ENCODE measurements around the gene MAG.

Gene MAG

DNA sequence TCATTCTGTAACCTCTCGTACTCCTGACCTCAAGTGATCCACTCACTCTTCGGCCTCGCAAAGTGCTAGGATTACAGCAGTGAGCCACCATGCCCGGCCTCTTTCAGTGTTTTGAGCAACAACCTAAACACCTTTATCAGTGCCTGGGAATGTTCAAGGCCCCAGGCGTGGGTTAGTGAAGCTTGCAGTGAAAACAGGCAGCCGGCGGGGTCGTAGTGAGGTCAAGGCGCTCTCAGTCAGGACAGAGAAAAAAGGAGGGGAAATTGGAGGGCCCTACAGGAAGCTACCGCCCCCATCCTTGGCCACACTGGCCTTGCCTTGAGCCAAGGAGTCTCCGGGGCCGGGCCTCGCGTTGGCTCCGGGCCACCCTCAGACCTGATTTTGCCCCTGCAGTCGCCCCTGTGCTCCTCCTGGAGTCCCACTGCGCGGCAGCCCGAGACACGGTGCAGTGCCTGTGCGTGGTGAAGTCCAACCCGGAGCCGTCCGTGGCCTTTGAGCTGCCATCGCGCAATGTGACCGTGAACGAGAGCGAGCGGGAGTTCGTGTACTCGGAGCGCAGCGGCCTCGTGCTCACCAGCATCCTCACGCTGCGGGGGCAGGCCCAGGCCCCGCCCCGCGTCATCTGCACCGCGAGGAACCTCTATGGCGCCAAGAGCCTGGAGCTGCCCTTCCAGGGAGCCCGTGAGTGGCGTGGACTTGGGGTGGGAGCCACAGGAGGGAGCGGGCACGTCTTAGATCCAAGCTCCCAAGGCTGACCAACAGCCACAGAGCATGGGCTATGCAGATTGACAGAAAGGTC lies 17.7 kb downstream of the MAG start:
- H3K9me3 Mint-ChIP-seq = no peaks in the 10 kb centered on the region
- H3K4me1 Mint-ChIP-seq (ENCODE audit: low read depth) = no peaks in the 10 kb centered on the region
- no peak overlapping the region for H3K4me3 Mint-ChIP-seq

DNA sequence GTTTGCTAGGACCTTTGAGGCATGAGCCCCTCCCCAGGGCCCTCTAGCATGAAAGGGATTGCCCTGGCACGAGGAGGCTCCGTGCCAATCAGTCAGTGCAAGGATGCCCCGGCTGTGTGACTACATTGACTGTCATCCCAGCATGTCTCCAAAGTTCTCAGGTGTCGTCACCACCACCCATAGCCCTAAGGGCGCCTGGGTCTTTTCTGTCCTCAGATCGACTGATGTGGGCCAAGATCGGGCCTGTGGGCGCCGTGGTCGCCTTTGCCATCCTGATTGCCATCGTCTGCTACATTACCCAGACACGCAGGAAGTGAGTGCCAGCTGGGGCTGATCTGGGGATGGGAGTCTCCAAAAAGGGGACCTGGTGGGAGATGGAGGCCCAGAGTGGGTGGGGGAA lies 18.4 kb downstream of the MAG start:
- no peak overlapping the region for H3K27ac Mint-ChIP-seq
- H3K4me3 Mint-ChIP-seq = no peak overlapping the region
- no peaks in the 10 kb centered on the region for H3K4me1 Mint-ChIP-seq (ENCODE audit: low read depth)
- H3K36me3 Mint-ChIP-seq (ENCODE audit: low read depth) = no peaks in the 10 kb centered on the region
- no peaks in the 10 kb centered on the region for H3K9me3 Mint-ChIP-seq
- H3K27me3 Mint-ChIP-seq (ENCODE audit: low read depth) = no peaks in the 10 kb centered on the region

More for the DNA sequence above, 17.7 kb downstream of the MAG start:
- Mint-ChIP-seq H3K27me3 (ENCODE audit: low read depth) (no peaks in the 10 kb centered on the region), H3K27ac (no peak overlapping the region), H3K36me3 (ENCODE audit: low read depth) (no peaks in the 10 kb centered on the region)

DNA sequence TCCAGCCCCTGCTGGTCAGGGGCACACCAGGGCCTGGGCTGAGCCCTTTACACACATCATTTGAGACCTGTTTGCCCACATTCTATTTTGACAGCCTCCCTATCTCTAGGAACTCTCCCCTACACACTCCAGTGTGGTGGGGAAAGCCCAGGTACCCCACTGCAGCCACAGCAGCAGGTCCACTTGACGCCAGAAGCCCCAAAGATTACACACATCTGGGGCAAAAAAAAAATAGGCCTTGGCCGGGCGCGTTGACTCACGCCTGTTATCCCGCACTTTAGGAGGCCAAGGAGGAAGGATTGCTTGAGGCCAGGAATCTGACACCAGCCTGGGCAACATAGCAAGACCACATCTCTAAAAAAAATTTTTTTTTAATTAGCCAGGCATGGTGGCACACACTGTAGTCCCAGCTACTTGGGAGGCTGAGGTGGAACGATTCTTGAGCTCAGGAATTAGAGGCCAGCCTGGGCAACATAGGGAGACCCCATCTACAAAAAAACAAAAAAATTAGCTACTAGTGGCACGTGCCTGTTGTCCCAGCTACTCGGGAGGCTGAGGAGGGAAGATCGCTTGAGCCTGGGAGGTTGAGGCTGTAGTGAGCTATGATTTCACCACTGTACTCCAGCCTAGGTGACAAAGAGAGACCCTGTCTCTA lies 19.0 kb downstream of the MAG start:
- no peaks in the 10 kb centered on the region for H3K36me3 Mint-ChIP-seq (ENCODE audit: low read depth)
- H3K27ac Mint-ChIP-seq = no peak overlapping the region
- H3K4me3 Mint-ChIP-seq = no peak overlapping the region

DNA sequence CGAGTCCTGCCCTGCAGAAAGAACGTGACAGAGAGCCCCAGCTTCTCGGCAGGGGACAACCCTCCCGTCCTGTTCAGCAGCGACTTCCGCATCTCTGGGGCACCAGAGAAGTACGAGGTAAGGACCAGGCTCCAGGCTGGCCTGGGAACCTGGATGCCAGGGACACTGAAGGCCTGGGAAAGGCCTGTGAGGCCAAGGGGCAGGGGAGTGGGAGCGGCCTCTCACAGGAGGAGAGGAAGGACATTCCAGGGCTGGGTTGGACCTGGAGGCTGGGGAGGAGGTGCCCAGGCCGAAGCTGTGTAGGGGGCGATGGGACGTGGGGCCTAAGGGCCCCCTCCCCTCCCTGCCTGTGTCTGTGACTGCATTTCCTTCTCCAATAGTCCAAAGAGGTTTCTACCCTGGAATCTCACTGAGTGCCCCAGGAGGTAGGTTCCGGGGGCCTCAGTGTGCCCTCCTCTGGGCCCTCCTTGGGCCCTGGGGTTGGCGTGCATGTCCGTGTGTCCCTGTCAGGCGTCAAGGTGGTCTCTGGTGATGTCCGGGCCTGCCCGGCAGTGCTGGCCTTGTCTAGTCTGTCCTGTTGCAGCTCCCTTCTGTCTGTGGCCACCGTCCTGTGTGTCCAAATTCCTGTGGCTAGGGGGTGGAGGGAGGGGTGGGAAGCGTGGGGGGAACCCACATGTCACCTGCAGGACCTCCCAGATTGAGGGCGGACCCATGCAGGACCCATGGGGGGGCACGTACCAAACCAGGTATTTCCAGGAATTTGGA lies 20.1 kb downstream of the MAG start:
- no peaks in the 10 kb centered on the region for H3K9me3 Mint-ChIP-seq
- no peak overlapping the region for H3K4me3 Mint-ChIP-seq
- H3K27me3 Mint-ChIP-seq (ENCODE audit: low read depth) = no peaks in the 10 kb centered on the region
- no peaks in the 10 kb centered on the region for H3K4me1 Mint-ChIP-seq (ENCODE audit: low read depth)
- H3K36me3 Mint-ChIP-seq (ENCODE audit: low read depth) = no peaks in the 10 kb centered on the region
- no peak overlapping the region for H3K27ac Mint-ChIP-seq

More for the DNA sequence above, 19.0 kb downstream of the MAG start:
- no peaks in the 10 kb centered on the region for H3K27me3 Mint-ChIP-seq (ENCODE audit: low read depth)
- no peaks in the 10 kb centered on the region for H3K9me3 Mint-ChIP-seq
- no peaks in the 10 kb centered on the region for H3K4me1 Mint-ChIP-seq (ENCODE audit: low read depth)

DNA sequence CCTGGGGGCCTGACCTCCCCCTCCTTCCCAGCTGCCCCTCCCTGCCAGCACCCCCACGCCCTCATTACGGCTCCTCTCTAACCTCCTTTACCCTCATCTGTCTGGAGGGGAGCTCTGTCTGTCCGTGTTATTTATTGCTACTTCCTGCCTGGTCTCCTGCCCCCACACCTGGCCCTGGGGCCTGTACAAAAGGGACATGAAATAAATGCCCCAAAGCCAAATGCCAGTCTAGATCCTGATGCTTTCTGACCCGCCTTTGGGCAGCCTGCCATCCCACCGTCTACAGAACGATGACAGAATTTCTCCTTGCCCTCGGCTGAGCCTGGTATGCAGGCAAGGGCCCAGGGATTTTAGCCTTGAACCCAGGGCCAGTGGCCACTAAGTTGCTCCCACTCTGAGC lies 21.6 kb downstream of the MAG start:
- no peak overlapping the region for H3K27ac Mint-ChIP-seq
- H3K4me3 Mint-ChIP-seq = no peak overlapping the region
- H3K4me1 Mint-ChIP-seq (ENCODE audit: low read depth) = peaks cover 3% of the 10 kb centered on the region
- no peaks in the 10 kb centered on the region for H3K27me3 Mint-ChIP-seq (ENCODE audit: low read depth)
- no peaks in the 10 kb centered on the region for H3K36me3 Mint-ChIP-seq (ENCODE audit: low read depth)
- H3K9me3 Mint-ChIP-seq = no peaks in the 10 kb centered on the region

DNA sequence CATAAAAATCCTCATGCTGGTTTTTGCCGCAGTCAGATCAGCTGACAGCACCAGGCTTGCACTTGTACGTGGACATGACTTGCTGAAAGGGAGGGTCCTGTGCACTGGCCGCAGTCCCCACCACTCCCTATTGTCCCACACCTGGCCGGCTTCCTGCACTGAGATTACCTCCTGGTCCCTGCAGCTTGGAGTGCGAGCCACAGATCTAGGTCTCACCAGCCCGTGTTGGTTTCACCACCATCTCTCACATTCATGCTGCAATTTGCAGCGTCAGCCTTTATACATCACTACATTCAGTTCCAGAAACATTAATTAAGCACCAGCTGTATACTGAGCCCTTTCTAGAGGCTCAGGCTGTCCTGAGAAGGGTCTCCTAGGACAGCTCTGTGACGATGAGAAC lies 22.1 kb downstream of the MAG start:
- H3K27ac Mint-ChIP-seq = no peak overlapping the region
- no peaks in the 10 kb centered on the region for H3K27me3 Mint-ChIP-seq (ENCODE audit: low read depth)
- H3K9me3 Mint-ChIP-seq = no peaks in the 10 kb centered on the region
- peaks cover 6% of the 10 kb centered on the region for H3K4me1 Mint-ChIP-seq (ENCODE audit: low read depth)
- H3K36me3 Mint-ChIP-seq (ENCODE audit: low read depth) = no peaks in the 10 kb centered on the region
- no peak overlapping the region for H3K4me3 Mint-ChIP-seq

DNA sequence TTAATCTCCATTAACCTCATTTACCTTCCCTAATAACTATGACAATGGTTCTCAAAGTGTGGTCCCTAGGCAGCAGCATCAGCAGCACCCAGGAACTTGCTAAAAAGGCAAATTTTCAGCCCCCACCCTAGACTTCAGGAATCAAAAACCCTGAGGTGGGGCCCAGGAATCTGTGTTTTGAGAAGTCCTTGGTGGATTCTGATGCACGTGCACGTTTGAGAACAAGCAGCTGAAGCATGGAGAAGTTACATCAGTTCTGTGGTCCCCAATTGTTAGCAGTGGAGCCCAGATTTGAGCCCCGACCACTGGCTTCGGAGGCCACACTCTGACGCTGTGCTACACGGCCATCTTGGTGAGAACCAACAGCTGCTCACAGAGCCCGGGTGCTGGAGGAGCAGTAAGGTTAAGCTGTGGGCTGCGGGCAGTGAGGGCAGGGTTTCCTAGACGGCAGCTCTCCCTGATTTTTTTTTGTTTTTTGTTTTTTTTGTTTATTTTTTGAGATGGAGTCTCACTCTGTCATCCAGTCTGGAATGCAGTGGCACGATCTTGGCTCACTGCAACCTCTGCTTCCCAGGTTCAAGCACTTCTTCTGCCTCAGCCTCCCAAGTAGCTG lies 23.0 kb downstream of the MAG start:
- Mint-ChIP-seq H3K4me1 (ENCODE audit: low read depth) (peaks cover 6% of the 10 kb centered on the region), H3K27ac (no peak overlapping the region), H3K27me3 (ENCODE audit: low read depth) (no peaks in the 10 kb centered on the region), H3K4me3 (no peak overlapping the region), H3K9me3 (no peaks in the 10 kb centered on the region), H3K36me3 (ENCODE audit: low read depth) (no peaks in the 10 kb centered on the region)

DNA sequence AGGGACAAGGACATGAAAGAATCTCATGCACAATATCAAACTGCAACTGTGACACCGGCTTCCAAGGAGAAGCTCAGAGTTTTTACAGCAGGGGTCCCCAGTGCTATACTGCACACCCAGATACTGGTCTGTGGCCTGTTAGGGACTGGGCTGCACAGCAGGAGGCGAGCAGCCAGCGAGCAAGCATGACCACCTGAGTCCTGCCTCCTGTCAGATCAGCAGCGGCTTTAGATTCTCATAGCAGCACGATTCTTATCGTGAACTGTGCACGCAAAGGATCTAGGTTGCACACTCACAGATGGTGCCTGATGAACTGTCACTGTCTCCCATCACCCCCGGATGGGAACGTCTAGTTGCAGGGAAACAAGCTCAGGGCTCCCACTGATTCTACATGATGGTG lies 23.9 kb downstream of the MAG start:
- H3K36me3 Mint-ChIP-seq (ENCODE audit: low read depth) = no peaks in the 10 kb centered on the region
- no peak overlapping the region for H3K4me3 Mint-ChIP-seq
- no peaks in the 10 kb centered on the region for H3K27me3 Mint-ChIP-seq (ENCODE audit: low read depth)
- H3K9me3 Mint-ChIP-seq = no peaks in the 10 kb centered on the region
- H3K27ac Mint-ChIP-seq = no peak overlapping the region
- peaks cover 6% of the 10 kb centered on the region for H3K4me1 Mint-ChIP-seq (ENCODE audit: low read depth)

DNA sequence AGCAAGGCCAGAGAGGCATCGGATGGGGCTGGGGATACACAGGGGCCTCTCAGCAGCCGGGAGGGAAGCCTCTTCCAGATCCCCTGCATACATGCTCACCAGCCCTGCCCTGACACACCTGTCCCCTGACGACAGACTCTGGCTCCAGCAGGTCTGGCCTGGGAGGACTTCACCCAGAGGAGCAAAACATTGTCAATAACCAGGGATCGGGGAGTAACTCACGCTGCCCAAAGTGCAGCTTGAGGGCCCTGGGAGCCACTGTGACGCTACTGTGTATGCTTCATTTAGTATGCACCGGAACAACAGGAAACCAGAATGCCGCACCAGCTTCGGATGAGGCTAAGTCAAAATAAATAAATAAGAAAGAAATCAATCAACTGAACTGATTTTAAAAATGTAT lies 24.6 kb downstream of the MAG start:
- H3K36me3 Mint-ChIP-seq (ENCODE audit: low read depth) = no peaks in the 10 kb centered on the region
- H3K27me3 Mint-ChIP-seq (ENCODE audit: low read depth) = peaks cover 2% of the 10 kb centered on the region
- no peak overlapping the region for H3K4me3 Mint-ChIP-seq
- H3K27ac Mint-ChIP-seq = no peak overlapping the region
- peaks cover 6% of the 10 kb centered on the region for H3K4me1 Mint-ChIP-seq (ENCODE audit: low read depth)
- no peaks in the 10 kb centered on the region for H3K9me3 Mint-ChIP-seq

DNA sequence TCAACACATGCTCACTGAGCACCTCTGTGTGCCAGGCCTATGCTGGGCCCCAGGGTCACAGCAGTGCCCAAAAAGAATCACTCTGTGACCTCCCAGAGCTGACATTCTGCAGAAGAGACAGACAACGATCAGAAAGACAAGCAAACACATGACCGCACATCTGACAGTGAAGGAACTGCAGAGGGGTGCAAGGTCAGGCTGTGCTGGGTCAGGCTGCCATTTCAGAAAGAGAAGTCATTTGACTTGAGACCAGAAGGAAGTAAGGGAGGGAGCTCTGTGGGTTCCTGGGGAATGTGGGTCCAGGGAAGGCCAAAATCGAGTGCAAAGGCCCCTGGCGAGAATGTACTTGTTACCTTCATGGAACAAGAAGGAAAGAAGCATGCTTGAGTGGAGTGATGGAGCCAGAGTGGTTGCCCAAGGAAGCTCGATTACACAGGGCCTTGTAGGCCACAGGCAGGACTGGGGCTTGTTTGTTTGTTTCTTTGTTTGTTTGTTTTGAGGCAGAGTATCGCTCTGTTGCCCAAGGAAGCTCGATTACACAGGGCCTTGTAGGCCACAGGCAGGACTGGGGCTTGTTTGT lies 25.6 kb downstream of the MAG start:
- Mint-ChIP-seq H3K27ac (no peak overlapping the region), H3K27me3 (ENCODE audit: low read depth) (peaks cover 3% of the 10 kb centered on the region), H3K9me3 (peaks cover 4% of the 10 kb centered on the region), H3K4me1 (ENCODE audit: low read depth) (peaks cover 6% of the 10 kb centered on the region), H3K4me3 (no peak overlapping the region), H3K36me3 (ENCODE audit: low read depth) (no peaks in the 10 kb centered on the region)

DNA sequence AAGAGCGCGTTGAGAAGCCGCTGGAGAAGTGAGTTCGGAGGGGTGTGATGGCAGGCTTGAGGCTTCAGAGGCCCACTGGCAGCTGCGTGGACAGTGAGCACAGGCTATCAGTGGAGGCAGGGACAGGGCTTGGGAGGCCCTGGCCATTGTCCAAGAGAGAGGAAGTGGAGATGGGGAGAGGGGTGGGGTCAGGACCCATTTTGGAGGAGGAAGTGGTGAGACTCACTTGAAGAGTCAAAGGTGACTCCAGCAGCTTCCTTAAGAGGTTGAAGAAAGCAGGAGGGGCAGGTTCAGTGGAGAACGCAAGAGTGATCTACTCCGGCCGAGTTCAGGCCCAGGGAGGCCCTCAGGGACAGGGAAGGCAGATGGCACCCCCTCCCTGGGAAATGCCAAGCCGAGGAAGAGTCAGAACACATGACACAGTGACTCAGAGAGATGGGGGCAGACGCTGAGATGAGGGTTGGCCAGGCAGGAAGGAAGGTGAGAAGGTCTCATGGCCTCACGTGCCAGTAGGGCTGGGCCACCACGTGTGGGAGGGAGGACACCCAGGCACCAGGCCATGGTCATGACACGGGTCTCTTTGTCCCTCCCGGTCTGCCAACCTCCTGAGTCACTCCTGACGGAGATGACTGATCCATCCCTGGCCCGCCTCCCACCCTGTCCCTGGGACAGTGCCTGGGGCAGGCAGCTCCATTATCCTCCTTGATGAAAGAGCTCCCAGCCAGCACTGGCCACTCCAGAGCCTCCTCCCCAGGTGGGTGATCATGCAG lies 26.9 kb downstream of the MAG start:
- Mint-ChIP-seq H3K4me3 (no peak overlapping the region), H3K27me3 (ENCODE audit: low read depth) (peaks cover 3% of the 10 kb centered on the region), H3K27ac (peak overlapping the region; percentile 16), H3K4me1 (ENCODE audit: low read depth) (peaks cover 6% of the 10 kb centered on the region), H3K9me3 (peaks cover 4% of the 10 kb centered on the region), H3K36me3 (ENCODE audit: low read depth) (no peaks in the 10 kb centered on the region)

DNA sequence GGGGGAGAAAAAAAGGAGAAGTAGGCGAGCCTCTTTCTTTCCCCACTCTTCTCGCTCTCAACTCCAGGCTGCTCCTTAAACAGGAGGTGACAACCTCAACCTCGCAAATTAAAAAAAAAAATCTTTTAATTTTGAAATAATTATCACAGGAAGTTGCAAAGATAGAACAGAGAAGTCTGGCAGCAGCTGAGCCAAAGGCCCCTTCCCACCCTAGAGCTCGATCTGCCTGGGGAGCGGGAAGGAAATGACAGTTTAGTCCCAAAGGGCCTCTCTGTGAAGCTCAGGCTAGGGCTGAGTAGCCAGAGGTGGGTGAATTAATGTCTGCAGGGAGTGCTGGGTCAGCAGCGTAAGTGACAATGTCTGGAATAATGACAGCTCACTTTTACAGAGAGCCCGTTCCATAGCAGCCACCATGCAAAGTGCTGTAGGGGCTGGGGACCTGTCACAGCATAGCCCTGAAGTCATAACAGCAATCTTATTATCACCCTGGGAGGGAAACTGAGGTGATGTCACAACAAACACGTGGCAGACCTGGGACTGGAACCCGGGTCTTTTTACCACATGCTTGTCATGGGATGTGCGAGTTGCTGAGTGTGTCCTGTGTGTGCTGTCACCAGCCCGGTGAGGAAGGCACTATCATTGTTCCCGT lies 28.2 kb downstream of the MAG start:
- Mint-ChIP-seq H3K27ac (no peak overlapping the region), H3K27me3 (ENCODE audit: low read depth) (peaks cover 9% of the 10 kb centered on the region), H3K4me1 (ENCODE audit: low read depth) (peaks cover 6% of the 10 kb centered on the region), H3K4me3 (no peak overlapping the region), H3K36me3 (ENCODE audit: low read depth) (no peaks in the 10 kb centered on the region), H3K9me3 (peaks cover 4% of the 10 kb centered on the region)

DNA sequence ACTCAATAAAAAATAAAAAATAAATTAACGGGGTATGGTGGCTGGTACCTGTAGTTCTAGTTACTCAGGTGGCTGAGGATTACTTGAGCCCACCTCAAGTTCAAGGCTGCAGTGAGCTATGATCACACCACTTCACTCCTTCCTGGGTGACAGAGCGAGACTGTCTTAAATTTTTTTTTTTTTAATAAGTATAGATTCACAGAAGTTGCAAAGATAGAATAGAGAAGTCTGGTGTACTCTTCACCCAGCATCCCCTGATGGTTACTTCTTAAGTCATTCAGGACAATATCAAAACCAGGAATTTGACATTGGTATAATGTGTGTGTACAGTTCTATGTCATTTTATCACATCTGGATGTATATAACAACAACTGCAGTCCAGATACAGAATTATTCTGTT lies 29.3 kb downstream of the MAG start:
- peaks cover 6% of the 10 kb centered on the region for H3K4me1 Mint-ChIP-seq (ENCODE audit: low read depth)
- H3K27ac Mint-ChIP-seq = no peak overlapping the region
- H3K4me3 Mint-ChIP-seq = no peak overlapping the region

More for the DNA sequence above, 29.3 kb downstream of the MAG start:
- H3K9me3 Mint-ChIP-seq = peaks cover 4% of the 10 kb centered on the region
- no peaks in the 10 kb centered on the region for H3K36me3 Mint-ChIP-seq (ENCODE audit: low read depth)
- peaks cover 15% of the 10 kb centered on the region for H3K27me3 Mint-ChIP-seq (ENCODE audit: low read depth)

Measured in T-helper 1 cell treated with Interleukin-12 subunit alpha and Interleukin-12 subunit beta and Interleukin-4 antibody, amounts not matched to agents 30 μg/mL and 1 μg/mL, for 36 hours (primary cell).